IMR-90 (cell line): Measurements from ENCODE around the gene NR2C2. TPM values are rescaled to one million over a fixed set of nuclear protein-coding genes. Genes with fewer than 3 reads are reported as not detected.

Experiments
- ATAC-seq: fragments of 200-7000 bp; cut with Tn5 transposase; 2 replicates; pipeline ENCODE4 v1.9.1; 2020; ENCODE audit warnings: low read depth, mild to moderate bottlenecking, moderate library complexity
- BruUV-seq: library from RNA; stranded (reverse); fragments of 400-500 nt; replicated peaks from 2 replicates; lab custom pipeline; 2021; lab: Mats Ljungman, UMichigan
- CTCF ChIA-PET: fragments of 300-600 bp; formaldehyde crosslinking; extraction: SDS; loops from one replicate; lab custom pipeline; 2021; ENCODE audit warnings: antibody characterized with exemption; lab: Yijun Ruan, JAX
- POLR2A ChIA-PET: fragments of 300-600 bp; sonication (Branson Sonifier 250); formaldehyde crosslinking; loops from one replicate; lab custom pipeline; 2022; ENCODE audit warnings: antibody characterized with exemption; ENCODE audit not compliant: unreplicated experiment; lab: Charles Lee
- DNase-seq: peaks from one replicate; pipeline ENCODE4 v3.0.0; 2013
- H2AFZ ChIP-seq: replicated peaks from 2 replicates; pipeline ENCODE3; 2013; ENCODE audit warnings: low read length, mild to moderate bottlenecking; ENCODE audit not compliant: poor library complexity
- H2AK5ac ChIP-seq: 2 replicates; pipeline ENCODE4 v1.6.1; 2013; ENCODE audit warnings: low read depth, low read length, inconsistent platforms
- H2AK9ac ChIP-seq: replicated peaks from 2 replicates; pipeline ENCODE3; 2013; ENCODE audit warnings: mild to moderate bottlenecking, low read depth, low read length, moderate library complexity; ENCODE audit not compliant: poor library complexity
- H2BK120ac ChIP-seq: 2 replicates; pipeline ENCODE4 v1.6.1; 2013; ENCODE audit warnings: low read depth, low read length, inconsistent platforms
- H2BK15ac ChIP-seq: 3 replicates; pipeline ENCODE4 v1.6.1; 2013; ENCODE audit warnings: low read depth, low read length, inconsistent platforms
- H2BK20ac ChIP-seq: 2 replicates; pipeline ENCODE4 v1.6.1; 2013; ENCODE audit warnings: low read depth, mild to moderate bottlenecking, inconsistent platforms, low read length, moderate library complexity
- H2BK5ac ChIP-seq: 2 replicates; pipeline ENCODE4 v1.6.1; 2013; ENCODE audit warnings: mild to moderate bottlenecking, low read depth, low read length, inconsistent platforms; ENCODE audit not compliant: poor library complexity, severe bottlenecking
- H3K14ac ChIP-seq: replicated peaks from 2 replicates; pipeline ENCODE4 v1.6.1; 2013; ENCODE audit warnings: low read depth, low read length, inconsistent platforms
- H3K18ac ChIP-seq: 2 replicates; pipeline ENCODE4 v1.6.1; 2013; ENCODE audit warnings: low read depth, low read length, control low read depth
- H3K23ac ChIP-seq: 2 replicates; pipeline ENCODE4 v1.6.1; 2013; ENCODE audit warnings: low read depth, low read length, inconsistent platforms
- H3K27ac ChIP-seq: 2 replicates; pipeline ENCODE4 v1.5.1; 2013; ENCODE audit warnings: mild to moderate bottlenecking, control low read depth, low read length; ENCODE audit not compliant: insufficient read depth
- H3K27me3 ChIP-seq: 2 replicates; pipeline ENCODE4 v1.6.1; 2013; ENCODE audit warnings: low read length; ENCODE audit not compliant: control insufficient read depth, insufficient read depth
- H3K36me3 ChIP-seq: 2 replicates; pipeline ENCODE4 v1.6.1; 2013; ENCODE audit warnings: low read length, mixed read lengths; ENCODE audit not compliant: control insufficient read depth, insufficient read depth
- H3K4ac ChIP-seq: 2 replicates; pipeline ENCODE4 v1.6.1; 2013; ENCODE audit warnings: low read depth, low read length, inconsistent platforms
- H3K4me1 ChIP-seq: 2 replicates; pipeline ENCODE4 v1.6.1; 2013; ENCODE audit warnings: low read length, mixed read lengths; ENCODE audit not compliant: control insufficient read depth, insufficient read depth
- H3K4me2 ChIP-seq: 2 replicates; pipeline ENCODE4 v1.6.1; 2013; ENCODE audit warnings: low read depth, mild to moderate bottlenecking, control low read depth, low read length, moderate library complexity
- H3K4me3 ChIP-seq: 2 replicates; pipeline ENCODE4 v1.5.1; 2013; ENCODE audit warnings: low read depth, mild to moderate bottlenecking, control low read depth, low read length, moderate library complexity; ENCODE audit not compliant: insufficient read depth
- H3K56ac ChIP-seq: 2 replicates; pipeline ENCODE4 v1.6.1; 2013; ENCODE audit warnings: low read length, inconsistent platforms; ENCODE audit not compliant: insufficient read depth; ENCODE audit errors: extremely low read depth
- H3K79me1 ChIP-seq, 2 experiments: 2 replicates each; pipeline ENCODE4 v1.6.1; 2013; ENCODE audit warnings: low read length in 2 of 2, inconsistent platforms in 1 of 2, low read depth in 1 of 2
- H3K9ac ChIP-seq: 2 replicates; pipeline ENCODE4 v1.6.1; 2013; ENCODE audit warnings: low read depth, low read length, control low read depth
- H3K9me1 ChIP-seq: 2 replicates; pipeline ENCODE4 v1.6.1; 2013; ENCODE audit warnings: low read length, inconsistent platforms; ENCODE audit not compliant: insufficient read depth
- H3K9me3 ChIP-seq: 2 replicates; pipeline ENCODE4 v1.6.1; 2013; ENCODE audit warnings: low read length; ENCODE audit not compliant: control insufficient read depth, insufficient read depth
- H4K20me1 ChIP-seq: 2 replicates; pipeline ENCODE4 v1.6.1; 2013; ENCODE audit warnings: low read length, inconsistent platforms; ENCODE audit not compliant: insufficient read depth
- H4K5ac ChIP-seq: 2 replicates; pipeline ENCODE4 v1.6.1; 2013; ENCODE audit warnings: mild to moderate bottlenecking, low read depth, low read length, control low read depth
- H4K8ac ChIP-seq, 2 experiments: 2 replicates each; pipeline ENCODE4 v1.6.1; 2013; ENCODE audit warnings: low read depth in 2 of 2, low read length in 2 of 2, control low read depth in 1 of 2, inconsistent platforms in 1 of 2
- H4K91ac ChIP-seq: 2 replicates; pipeline ENCODE4 v1.6.1; 2013; ENCODE audit warnings: low read depth, low read length, inconsistent platforms; ENCODE audit not compliant: insufficient read depth
- BHLHE40 ChIP-seq: fragments of 150-350 bp; IDR thresholded peaks from 2 replicates; pipeline ENCODE4 v1.6.1; 2016; ENCODE audit warnings: mild to moderate bottlenecking, low read depth, low read length
- CEBPB ChIP-seq: IDR thresholded peaks from 2 replicates; pipeline ENCODE4 v1.6.1; 2012; ENCODE audit warnings: low read depth, low read length, improper control_type of control experiment
- CTCF ChIP-seq: conservative IDR thresholded peaks from 2 replicates; pipeline ENCODE4 v1.5.1; 2012; ENCODE audit warnings: mild to moderate bottlenecking, low read depth, low read length, improper control_type of control experiment
- FOS ChIP-seq: fragments of 150-350 bp; IDR thresholded peaks from 2 replicates; pipeline ENCODE4 v1.6.1; 2016; ENCODE audit warnings: low read depth, low read length
- MAFK ChIP-seq: IDR thresholded peaks from 2 replicates; pipeline ENCODE4 v1.6.1; 2012; ENCODE audit warnings: low read depth, low read length, improper control_type of control experiment
- MAZ ChIP-seq: IDR thresholded peaks from 2 replicates; pipeline ENCODE4 v1.6.1; 2012; ENCODE audit warnings: low read depth, mild to moderate bottlenecking, low read length, improper control_type of control experiment, moderate library complexity, borderline replicate concordance
- MXI1 ChIP-seq: IDR thresholded peaks from 2 replicates; pipeline ENCODE4 v1.6.1; 2012; ENCODE audit warnings: low read depth, mild to moderate bottlenecking, low read length, moderate library complexity, borderline replicate concordance
- NFE2L2 ChIP-seq: fragments of 150-350 bp; IDR thresholded peaks from 2 replicates; pipeline ENCODE4 v1.6.1; 2016; ENCODE audit warnings: low read depth, mild to moderate bottlenecking, low read length
- POLR2A ChIP-seq: IDR thresholded peaks from 2 replicates; pipeline ENCODE4 v1.6.1; 2012; ENCODE audit warnings: mild to moderate bottlenecking, low read depth, low read length
- RAD21 ChIP-seq: IDR thresholded peaks from 2 replicates; pipeline ENCODE4 v1.6.1; 2012; ENCODE audit warnings: low read length, improper control_type of control experiment
- RCOR1 ChIP-seq: IDR thresholded peaks from 2 replicates; pipeline ENCODE4 v1.6.1; 2012; ENCODE audit warnings: mild to moderate bottlenecking, low read length, improper control_type of control experiment; ENCODE audit not compliant: insufficient replicate concordance
- RFX5 ChIP-seq: IDR thresholded peaks from 2 replicates; pipeline ENCODE4 v1.8.0; 2012; ENCODE audit warnings: low read depth, mild to moderate bottlenecking, low read length, moderate library complexity
- SMC3 ChIP-seq: fragments of 150-350 bp; IDR thresholded peaks from 2 replicates; pipeline ENCODE4 v1.6.1; 2016; ENCODE audit warnings: low read depth, mild to moderate bottlenecking, antibody characterized with exemption, low read length, moderate library complexity
- WGBS, 2 experiments: methylation state at CpG; one replicate each; pipeline versions ENCODE4 v1.1.5 to v1.1.7; 2013; ENCODE audit warnings: missing lambda C conversion rate in 2 of 2; ENCODE audit not compliant: insufficient read length in 1 of 2; ENCODE audit errors: extremely low coverage in 2 of 2; 5-methylcytosine and 5-hydroxymethylcytosine counted together
- dilution Hi-C: fragments of 300-500 bp; cut with HindIII; formaldehyde crosslinking; loops from one replicate; pipeline ENCODE4 v1.14.3; 2018; ENCODE audit warnings: low sequenced_read_pairs; ENCODE audit not compliant: unreplicated experiment
- in situ Hi-C: fragments of 300-500 bp; cut with MboI; formaldehyde crosslinking; loops from 3 replicates; pipeline ENCODE4 v1.14.3; 2019; ENCODE audit warnings: low sequenced_read_pairs, inconsistent platforms, mixed read lengths
- intact Hi-C: fragments of 100-400 bp; cut with micrococcal nuclease; formaldehyde crosslinking; loops from 2 replicates; pipeline ENCODE4 v1.10.0; 2022
- polyA plus RNA-seq, 3 experiments: library from polyadenylated mRNA; depleted of rRNA; stranded (reverse); fragments of >200 nt; gene quantifications; 2 replicates each; pipeline ENCODE4 v1.2.3, GENCODE V29; 2012; ENCODE audit warnings: low replicate concordance in 1 of 3
- total RNA-seq: library from RNA; depleted of rRNA; stranded (reverse); fragments of >200 nt; gene quantifications from 2 replicates; pipeline ENCODE4 v1.2.3, GENCODE V29; 2012
- TF ChIP-seq, protein P1 (sequence below): fragments of 150-350 bp; IDR thresholded peaks from 2 replicates; pipeline ENCODE4 v1.6.1; 2016; ENCODE audit warnings: low read depth, mild to moderate bottlenecking, low read length, moderate library complexity, borderline replicate concordance
- TF ChIP-seq, protein P2 (sequence below): fragments of 150-350 bp; IDR thresholded peaks from 2 replicates; pipeline ENCODE4 v1.6.1; 2017; ENCODE audit warnings: mild to moderate bottlenecking, antibody characterized with exemption, low read length, low read depth

NR2C2 gene
- total and polyA plus RNA-seq, 2 of the 4 experiments (the other 2 are of a cell fraction), result 10.4 to 13.8 TPM

- Histone ChIP-seq H3K23ac (no peak overlapping the region), H3K4me1 (peaks cover 2% of the 10 kb centered on the region; the same call in 1 of the 2 replicates), H4K8ac (0 out of 4 replicates have a peak overlapping the region, but pooled peaks of 1 of the 2 experiments have one; percentile 34), H3K9me1 (no peaks in the 10 kb centered on the region), H4K91ac (no peak overlapping the region), H3K56ac (no peak overlapping the region), H2AFZ (peak overlapping the region; percentile 78), H3K4me3 (no peak overlapping the region), H2AK5ac (no peak overlapping the region), H2BK5ac (no peak overlapping the region), H3K4me2 (no peak overlapping the region), H3K14ac (no peak overlapping the region), H2BK120ac (no peak overlapping the region), H3K9me3 (no peaks in the 10 kb centered on the region), H4K20me1 (no peaks in the 10 kb centered on the region), H3K27ac (no peak overlapping the region), H2BK15ac (no peak overlapping the region), H2BK20ac (no peak overlapping the region), H3K79me1 (no peaks in the 10 kb centered on the region), H2AK9ac (peak overlapping the region; percentile 60), H3K36me3 (no peaks in the 10 kb centered on the region), H4K5ac (no peak overlapping the region), H3K18ac (no peak overlapping the region), H3K4ac (no peak overlapping the region), H3K27me3 (peaks cover 13% of the 10 kb centered on the region), H3K9ac (no peak overlapping the region)
- dilution Hi-C loops, result no loop called here
- in situ Hi-C loops, result loop anchor here (5.0 to 10.0 kb wide), 2 partner anchors 249 to 416 kb away; no protein-coding TSS in a partner anchor
- BruUV-seq, result no TSS peak
- DNase-seq (peak; percentile 82), ATAC-seq (peak; percentile 94)
- ChIA-PET CTCF (interaction anchor here (0.5 to 3.0 kb wide), 8 partner anchors 144 to 1025 kb away, joined by 3 to 30 read pairs (median 3); partner anchors contain the start of genes C3orf20 and MRPS25), POLR2A (no interaction called here)
- WGBS, 2 experiments, result 0% methylated on average over 3 of the region's 10 CpGs; no CpG with 5 or more reads in 1 of the 2 experiments
- intact Hi-C loops, result loop anchor here (1.0 to 5.0 kb wide), 6 partner anchors 130 to 1264 kb away; no protein-coding TSS in a partner anchor
- TF ChIP-seq NFE2L2 (no peak), RCOR1 (no peak), BHLHE40 (no peak), RAD21 (peak; percentile 96), FOS (no peak), MAFK (peak; percentile 76), CEBPB (no peak), POLR2A (no peak), RFX5 (no peak), MXI1 (no peak), MAZ (peak; percentile 39; the same call in 1 of the 2 replicates), SMC3 (peak; percentile 70), CTCF (peak; percentile 95)
- TF ChIP-seq, protein P1, sequence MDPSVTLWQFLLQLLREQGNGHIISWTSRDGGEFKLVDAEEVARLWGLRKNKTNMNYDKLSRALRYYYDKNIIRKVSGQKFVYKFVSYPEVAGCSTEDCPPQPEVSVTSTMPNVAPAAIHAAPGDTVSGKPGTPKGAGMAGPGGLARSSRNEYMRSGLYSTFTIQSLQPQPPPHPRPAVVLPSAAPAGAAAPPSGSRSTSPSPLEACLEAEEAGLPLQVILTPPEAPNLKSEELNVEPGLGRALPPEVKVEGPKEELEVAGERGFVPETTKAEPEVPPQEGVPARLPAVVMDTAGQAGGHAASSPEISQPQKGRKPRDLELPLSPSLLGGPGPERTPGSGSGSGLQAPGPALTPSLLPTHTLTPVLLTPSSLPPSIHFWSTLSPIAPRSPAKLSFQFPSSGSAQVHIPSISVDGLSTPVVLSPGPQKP, result no peak
- TF ChIP-seq, protein P2, sequence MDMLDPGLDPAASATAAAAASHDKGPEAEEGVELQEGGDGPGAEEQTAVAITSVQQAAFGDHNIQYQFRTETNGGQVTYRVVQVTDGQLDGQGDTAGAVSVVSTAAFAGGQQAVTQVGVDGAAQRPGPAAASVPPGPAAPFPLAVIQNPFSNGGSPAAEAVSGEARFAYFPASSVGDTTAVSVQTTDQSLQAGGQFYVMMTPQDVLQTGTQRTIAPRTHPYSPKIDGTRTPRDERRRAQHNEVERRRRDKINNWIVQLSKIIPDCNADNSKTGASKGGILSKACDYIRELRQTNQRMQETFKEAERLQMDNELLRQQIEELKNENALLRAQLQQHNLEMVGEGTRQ, result no peak
Measured at GRCh38 chr3:14921034-14921616, 26.3 kb upstream of the NR2C2 start.
